B cell (primary cell): ENCODE results near the gene PALM2AKAP2. TPM values are rescaled to one million over a fixed set of nuclear protein-coding genes. Genes with fewer than 3 reads are reported as not detected.

Experiments
- ATAC-seq: fragments of 200-7000 bp; cut with Tn5 transposase; one replicate; pipeline ENCODE4 v1.10.0; 2021; ENCODE audit warnings: low read depth, mild to moderate bottlenecking, moderate number of reproducible peaks, moderate library complexity
- CTCF ChIA-PET: fragments of 350-600 bp; sonication (Branson Sonifier 250); formaldehyde crosslinking; loops from one replicate; lab custom pipeline; 2021; ENCODE audit warnings: antibody characterized with exemption, inconsistent platforms; lab: Charles Lee
- POLR2A ChIA-PET: fragments of 350-600 bp; sonication (Branson Sonifier 250); formaldehyde crosslinking; loops from one replicate; lab custom pipeline; 2021; ENCODE audit warnings: antibody characterized with exemption; lab: Charles Lee
- DNase-seq: peaks from one replicate; pipeline ENCODE4 v3.0.0; 2013
- H2AFZ ChIP-seq: 2 replicates; pipeline ENCODE4 v1.6.1; 2012; ENCODE audit warnings: mild to moderate bottlenecking, low read depth, low read length; ENCODE audit not compliant: insufficient read depth, poor library complexity, severe bottlenecking
- H3K27ac ChIP-seq, 2 donors: 1 replicate in 1 of 2; 2 replicates in 1 of 2; pipeline ENCODE4 v1.5.1; 2012 to 2013; ENCODE audit warnings: low read length in 2 of 2, mild to moderate bottlenecking in 2 of 2, moderate library complexity in 1 of 2
- H3K27me3 ChIP-seq, 4 experiments: fragments of 200-600 bp in 1 of 4; sonication (generic) in 1 of 4; replicated peaks in 1 of 4; 1 replicate in 2 of 4; 2 replicates in 2 of 4; pipeline versions ENCODE4 v1.6.1 to v1.7.0; 2013 to 2016; ENCODE audit warnings: low read length in 3 of 4, mild to moderate bottlenecking in 2 of 4, mixed read lengths in 1 of 4, moderate library complexity in 1 of 4; ENCODE audit not compliant: insufficient read depth in 4 of 4, control insufficient read depth in 3 of 4; ENCODE audit errors: control extremely low read depth in 1 of 4
- H3K36me3 ChIP-seq, 2 experiments: replicated peaks in 1 of 2; 1 replicate in 1 of 2; 2 replicates in 1 of 2; pipeline versions ENCODE4 v1.6.1 to v1.7.1; 2013; ENCODE audit warnings: low read length in 1 of 2; ENCODE audit not compliant: insufficient read depth in 2 of 2, control insufficient read depth in 1 of 2; ENCODE audit errors: control extremely low read depth in 1 of 2, extremely low read depth in 1 of 2
- H3K4me1 ChIP-seq, 2 donors: fragments of 200-600 bp in 1 of 2; sonication (generic) in 1 of 2; 1 replicate in 1 of 2; 2 replicates in 1 of 2; pipeline versions ENCODE4 v1.5.1 to v1.6.1; 2013 to 2017; ENCODE audit warnings: low read length in 2 of 2; ENCODE audit not compliant: control insufficient read depth in 2 of 2, insufficient read depth in 2 of 2
- H3K4me2 ChIP-seq: replicated peaks from 2 replicates; pipeline ENCODE3; 2012; ENCODE audit warnings: mild to moderate bottlenecking, low read depth, low read length; ENCODE audit not compliant: poor library complexity, severe bottlenecking
- H3K4me3 ChIP-seq, 5 experiments: fragments of 200-600 bp in 1 of 5; sonication (generic) in 1 of 5; 1 replicate in 3 of 5; 2 replicates in 2 of 5; pipeline versions ENCODE4 v1.5.1 to v1.7.0; 2011 to 2016; ENCODE audit warnings: low read length in 4 of 5, mild to moderate bottlenecking in 4 of 5, low read depth in 2 of 5, control low read depth in 1 of 5, moderate library complexity in 1 of 5; ENCODE audit not compliant: insufficient read depth in 1 of 5; ENCODE audit errors: control extremely low read depth in 1 of 5, extremely low read depth in 1 of 5
- H3K79me2 ChIP-seq: fragments of 200-600 bp; sonication (generic); one replicate; pipeline ENCODE4 v1.6.0; 2016; ENCODE audit warnings: low read length; ENCODE audit not compliant: control insufficient read depth, insufficient read depth
- H3K9ac ChIP-seq: fragments of 200-600 bp; sonication (generic); 2 replicates; pipeline ENCODE4 v1.6.1; 2017; ENCODE audit warnings: mild to moderate bottlenecking, low read length, moderate library complexity
- H3K9me3 ChIP-seq, 3 donors: one replicate each; pipeline versions ENCODE4 v1.6.1 to v1.7.1; 2013; ENCODE audit warnings: low read length in 2 of 3; ENCODE audit not compliant: control insufficient read depth in 2 of 3, insufficient read depth in 1 of 3; ENCODE audit errors: control extremely low read depth in 1 of 3
- H4K20me1 ChIP-seq: 2 replicates; pipeline ENCODE4 v1.6.0; 2012; ENCODE audit warnings: mild to moderate bottlenecking, low read length; ENCODE audit not compliant: insufficient read depth, control insufficient read depth, poor library complexity, severe bottlenecking
- H3K27ac Mint-ChIP-seq: one replicate; pipeline ENCODE4 v1.8.0; 2021; ENCODE audit warnings: mixed read lengths
- H3K27me3 Mint-ChIP-seq: one replicate; pipeline ENCODE4 v1.8.0; 2021; ENCODE audit warnings: mixed read lengths
- H3K4me1 Mint-ChIP-seq: one replicate; pipeline ENCODE4 v1.8.0; 2021; ENCODE audit warnings: mixed read lengths
- H3K4me3 Mint-ChIP-seq: one replicate; pipeline ENCODE4 v1.8.0; 2021; ENCODE audit warnings: mixed read lengths
- H3K9me3 Mint-ChIP-seq: one replicate; pipeline ENCODE4 v1.8.0; 2022; ENCODE audit warnings: mixed read lengths; ENCODE audit not compliant: insufficient read depth
- CTCF ChIP-seq: fragments of 200-600 bp; IDR thresholded peaks from one replicate; pipeline ENCODE4 v1.8.0; 2022; ENCODE audit warnings: antibody characterized with exemption, mild to moderate bottlenecking
- EZH2 ChIP-seq: IDR thresholded peaks from 2 replicates; pipeline ENCODE4 v1.6.1; 2012; ENCODE audit warnings: borderline replicate concordance, low read depth, mild to moderate bottlenecking, moderate library complexity, low read length; ENCODE audit not compliant: insufficient read depth, poor library complexity, severe bottlenecking
- WGBS: methylation state at CpG from one replicate; pipeline ENCODE4 v1.1.5; 2013; ENCODE audit warnings: missing lambda C conversion rate; ENCODE audit not compliant: insufficient coverage; 5-methylcytosine and 5-hydroxymethylcytosine counted together
- intact Hi-C: fragments of 100-400 bp; cut with micrococcal nuclease; formaldehyde crosslinking; loops from one replicate; pipeline ENCODE4 v1.10.0; 2022
- polyA plus RNA-seq: library from polyadenylated mRNA; depleted of rRNA; stranded (reverse); fragments of >200 nt; gene quantifications from 2 replicates; pipeline ENCODE4 v1.2.3, GENCODE V29; 2012
- total RNA-seq, 2 donors: library from RNA; stranded (reverse); fragments of 120-200 nt in 1 of 2; gene quantifications; 1 replicate in 1 of 2; 2 replicates in 1 of 2; pipeline versions ENCODE4 v1.2.3 to v1.2.4, GENCODE V29; 2013 to 2022

Gene PALM2AKAP2
- total and polyA plus RNA-seq, 2 donors (not counting 1 experiment from before 2014, with no cell fraction given), result not detected

GRCh38 chr9:109743696-109744095 lies 36.3 kb upstream of the PALM2AKAP2 start:
- H3K27me3 Mint-ChIP-seq, result peaks cover 39% of the 10 kb centered on the region
- no peak for DNase-seq
- POLR2A ChIA-PET, result no interaction called here
- H3K4me3 Mint-ChIP-seq, result no peak overlapping the region
- no peak overlapping the region for H2AFZ ChIP-seq
- no peaks in the 10 kb centered on the region for H3K79me2 ChIP-seq
- H3K4me1 ChIP-seq, result no peaks in the 10 kb centered on the region
- H3K9me3 Mint-ChIP-seq, result no peaks in the 10 kb centered on the region
- no peak for ATAC-seq
- intact Hi-C loops, result no loop called here
- no peaks in the 10 kb centered on the region for H3K36me3 ChIP-seq
- H3K4me3 ChIP-seq, result no peak overlapping the region
- H3K27me3 ChIP-seq, result peaks cover 0 to 15% (median 2%) of the 10 kb centered on the region in 4 experiments
- H3K9ac ChIP-seq, result no peak overlapping the region
- CTCF ChIA-PET, result no interaction called here
- no peak overlapping the region for H3K27ac ChIP-seq
- no peaks in the 10 kb centered on the region for H3K9me3 ChIP-seq
- H4K20me1 ChIP-seq, result no peaks in the 10 kb centered on the region
- no peak overlapping the region for H3K27ac Mint-ChIP-seq
- TF ChIP-seq CTCF (no peak), EZH2 (no peak)
- no peak overlapping the region for H3K4me2 ChIP-seq
- H3K4me1 Mint-ChIP-seq, result no peaks in the 10 kb centered on the region
- no CpG with 5 or more reads among the region's 2 CpGs for WGBS

GRCh38 chr9:109745335-109746283 lies 34.4 kb upstream of the PALM2AKAP2 start:
- H3K27me3 ChIP-seq, result peaks cover 0 to 12% (median 2%) of the 10 kb centered on the region in 4 experiments
- Mint-ChIP-seq H3K27ac (no peak overlapping the region), H3K27me3 (peaks cover 30% of the 10 kb centered on the region), H3K9me3 (no peaks in the 10 kb centered on the region), H3K4me1 (no peaks in the 10 kb centered on the region), H3K4me3 (no peak overlapping the region)
- intact Hi-C loops, result no loop called here
- no peaks in the 10 kb centered on the region for H3K4me1 ChIP-seq
- H3K27ac ChIP-seq, result no peak overlapping the region
- TF ChIP-seq CTCF (no peak), EZH2 (no peak)
- CTCF ChIA-PET, result no interaction called here
- no peaks in the 10 kb centered on the region for H3K36me3 ChIP-seq
- no peak overlapping the region for H2AFZ ChIP-seq
- no peak overlapping the region for H3K4me3 ChIP-seq
- 45% methylated on average over 7 of the region's 11 CpGs for WGBS
- H3K79me2 ChIP-seq, result no peaks in the 10 kb centered on the region
- H3K9ac ChIP-seq, result no peak overlapping the region
- ATAC-seq (no peak), DNase-seq (no peak)
- H3K4me2 ChIP-seq, result no peak overlapping the region
- no peaks in the 10 kb centered on the region for H3K9me3 ChIP-seq
- POLR2A ChIA-PET, result no interaction called here
- no peaks in the 10 kb centered on the region for H4K20me1 ChIP-seq
